Mesothelial cell of epicardium (in vitro differentiated cells): ENCODE data around the gene EIF4G3. TPM values are rescaled to one million over a fixed set of nuclear protein-coding genes. Genes with fewer than 3 reads are reported as not detected.
"Not testable (repeated sequence)": the region's sequence is repeated elsewhere in the genome, so short reads cannot be mapped to it uniquely, and the experiment has no call there.

Source experiments
- DNase-seq, 2 experiments: peaks; one replicate each; pipeline ENCODE4 v3.0.0; 2021; ENCODE audit warnings: low spot score in 2 of 2; ENCODE audit not compliant: unreplicated experiment in 2 of 2
- H3K27ac Mint-ChIP-seq: 2 replicates; pipeline ENCODE4 v1.8.0; 2021; ENCODE audit warnings: mixed read lengths
- H3K27me3 Mint-ChIP-seq: 2 replicates; pipeline ENCODE4 v1.8.0; 2021; ENCODE audit warnings: low read depth, mixed read lengths
- H3K36me3 Mint-ChIP-seq: 2 replicates; pipeline ENCODE4 v1.8.0; 2021; ENCODE audit warnings: mixed read lengths
- H3K4me1 Mint-ChIP-seq: 2 replicates; pipeline ENCODE4 v1.8.0; 2021; ENCODE audit warnings: mixed read lengths
- H3K4me3 Mint-ChIP-seq: 2 replicates; pipeline ENCODE4 v1.8.0; 2021; ENCODE audit warnings: mild to moderate bottlenecking, moderate library complexity, mixed read lengths
- H3K9me3 Mint-ChIP-seq: 2 replicates; pipeline ENCODE4 v1.8.0; 2021; ENCODE audit warnings: mixed read lengths
- total RNA-seq: library from RNA; stranded (reverse); gene quantifications from 3 replicates; pipeline ENCODE4 v1.2.1, GENCODE V29; 2021
- TF ChIP-seq, protein P1 (sequence below): fragments of 200-600 bp; sonication (generic); IDR thresholded peaks from one replicate; pipeline ENCODE4 v1.5.0; 2021; ENCODE audit warnings: antibody characterized with exemption; ENCODE audit not compliant: unreplicated experiment

EIF4G3 gene
- total RNA-seq, 1 donor from 2014 or later = 106 TPM

- H3K4me1 Mint-ChIP-seq = peaks cover 1% of the 10 kb centered on the region
- no peak overlapping the region for H3K4me3 Mint-ChIP-seq
- H3K9me3 Mint-ChIP-seq = no peaks in the 10 kb centered on the region
- DNase-seq = no peak
- no peak overlapping the region for H3K27ac Mint-ChIP-seq
- H3K27me3 Mint-ChIP-seq = peaks cover 25% of the 10 kb centered on the region
- H3K36me3 Mint-ChIP-seq = no peaks in the 10 kb centered on the region
- TF ChIP-seq, protein P1, sequence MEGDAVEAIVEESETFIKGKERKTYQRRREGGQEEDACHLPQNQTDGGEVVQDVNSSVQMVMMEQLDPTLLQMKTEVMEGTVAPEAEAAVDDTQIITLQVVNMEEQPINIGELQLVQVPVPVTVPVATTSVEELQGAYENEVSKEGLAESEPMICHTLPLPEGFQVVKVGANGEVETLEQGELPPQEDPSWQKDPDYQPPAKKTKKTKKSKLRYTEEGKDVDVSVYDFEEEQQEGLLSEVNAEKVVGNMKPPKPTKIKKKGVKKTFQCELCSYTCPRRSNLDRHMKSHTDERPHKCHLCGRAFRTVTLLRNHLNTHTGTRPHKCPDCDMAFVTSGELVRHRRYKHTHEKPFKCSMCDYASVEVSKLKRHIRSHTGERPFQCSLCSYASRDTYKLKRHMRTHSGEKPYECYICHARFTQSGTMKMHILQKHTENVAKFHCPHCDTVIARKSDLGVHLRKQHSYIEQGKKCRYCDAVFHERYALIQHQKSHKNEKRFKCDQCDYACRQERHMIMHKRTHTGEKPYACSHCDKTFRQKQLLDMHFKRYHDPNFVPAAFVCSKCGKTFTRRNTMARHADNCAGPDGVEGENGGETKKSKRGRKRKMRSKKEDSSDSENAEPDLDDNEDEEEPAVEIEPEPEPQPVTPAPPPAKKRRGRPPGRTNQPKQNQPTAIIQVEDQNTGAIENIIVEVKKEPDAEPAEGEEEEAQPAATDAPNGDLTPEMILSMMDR = no peak
Measured at GRCh38 chr1:21189421-21189820, 12.7 kb upstream of the EIF4G3 start.

DNA sequence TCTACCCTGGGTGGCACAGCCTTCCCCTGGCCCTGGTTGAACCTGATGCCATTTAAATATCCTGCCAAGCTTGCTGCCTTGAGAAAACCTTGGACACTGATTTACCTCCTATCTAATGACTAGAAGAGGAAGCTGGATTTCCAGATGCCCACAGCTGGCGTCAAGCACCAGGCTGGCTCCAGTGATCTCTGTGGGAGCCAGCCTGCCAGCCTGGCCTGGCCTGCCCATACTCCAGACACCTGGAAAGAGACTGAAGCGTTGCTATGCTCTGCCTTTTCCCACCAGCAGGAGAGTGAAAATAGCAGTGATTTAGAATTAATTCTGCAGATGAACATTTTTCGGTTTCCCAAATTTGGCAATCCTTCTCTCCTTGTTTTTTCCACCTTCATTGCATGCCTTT is 11.5 kb upstream of the EIF4G3 start:
- no peak for DNase-seq
- TF ChIP-seq, protein P1 = peak; percentile 18
- no peaks in the 10 kb centered on the region for H3K36me3 Mint-ChIP-seq
- no peaks in the 10 kb centered on the region for H3K9me3 Mint-ChIP-seq
- no peak overlapping the region for H3K4me3 Mint-ChIP-seq
- no peak overlapping the region for H3K27ac Mint-ChIP-seq
- peaks cover 21% of the 10 kb centered on the region for H3K27me3 Mint-ChIP-seq
- peaks cover 1% of the 10 kb centered on the region for H3K4me1 Mint-ChIP-seq

GRCh38 chr1:21185221-21185731 is 8.6 kb upstream of the EIF4G3 start:
- TF ChIP-seq, protein P1 = no peak
- Mint-ChIP-seq H3K36me3 (no peaks in the 10 kb centered on the region), H3K27me3 (peaks cover 7% of the 10 kb centered on the region), H3K4me1 (no peaks in the 10 kb centered on the region), H3K27ac (no peak overlapping the region), H3K9me3 (no peaks in the 10 kb centered on the region), H3K4me3 (no peak overlapping the region)
- DNase-seq = no peak

GRCh38 chr1:21184276-21184675 is 7.6 kb upstream of the EIF4G3 start:
- TF ChIP-seq, protein P1 = no peak
- no peaks in the 10 kb centered on the region for H3K36me3 Mint-ChIP-seq
- no peak overlapping the region for H3K27ac Mint-ChIP-seq
- no peaks in the 10 kb centered on the region for H3K9me3 Mint-ChIP-seq
- no peaks in the 10 kb centered on the region for H3K4me1 Mint-ChIP-seq
- no peak overlapping the region for H3K4me3 Mint-ChIP-seq
- no peak for DNase-seq
- H3K27me3 Mint-ChIP-seq = peaks cover 5% of the 10 kb centered on the region

DNA sequence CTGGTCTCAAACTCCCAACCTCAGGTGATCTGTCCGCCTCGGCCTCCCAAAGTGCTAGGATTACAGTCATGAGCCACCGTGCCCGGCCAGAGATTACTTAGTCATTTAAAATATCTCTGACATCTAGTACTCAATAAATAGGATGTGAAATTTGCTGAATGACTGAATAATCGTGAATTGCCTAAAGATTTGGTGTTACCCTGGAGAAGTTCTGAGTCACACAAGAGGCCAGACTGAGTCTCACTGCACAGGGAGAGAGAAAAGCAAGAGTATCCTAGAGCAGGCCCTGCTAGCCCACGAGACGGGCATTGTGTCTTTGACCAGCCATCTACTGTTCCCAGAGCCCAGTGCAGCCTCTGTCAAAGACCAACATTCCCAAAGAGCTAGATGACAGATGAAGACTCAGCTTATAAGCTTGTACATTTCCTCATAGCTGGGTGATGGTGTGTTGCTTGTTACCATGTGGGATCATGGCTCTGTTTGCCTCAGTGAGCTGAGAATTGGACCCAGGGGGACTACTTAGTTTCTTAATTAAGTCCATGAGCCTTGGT is 5.6 kb upstream of the EIF4G3 start:
- no peak overlapping the region for H3K27ac Mint-ChIP-seq
- H3K36me3 Mint-ChIP-seq = no peaks in the 10 kb centered on the region
- no peaks in the 10 kb centered on the region for H3K27me3 Mint-ChIP-seq
- H3K4me1 Mint-ChIP-seq = no peaks in the 10 kb centered on the region
- no peaks in the 10 kb centered on the region for H3K9me3 Mint-ChIP-seq
- no peak for DNase-seq
- TF ChIP-seq, protein P1 = no peak
- H3K4me3 Mint-ChIP-seq = no peak overlapping the region

GRCh38 chr1:21178271-21178670 is 1.6 kb upstream of the EIF4G3 start:
- not testable (repeated sequence) for DNase-seq, H3K36me3 Mint-ChIP-seq, H3K27me3 Mint-ChIP-seq, H3K9me3 Mint-ChIP-seq, H3K27ac Mint-ChIP-seq
- Mint-ChIP-seq H3K4me1 (peaks cover 18% of the 10 kb centered on the region), H3K4me3 (peak overlapping the region; percentile 26)
